ENCODE data around the gene GBP6.
"Not testable (repeated sequence)": the region's sequence is repeated elsewhere in the genome, so short reads cannot be mapped to it uniquely, and the experiment has no call there.

- TF ChIP-seq CTCF, POLR2A (IDR thresholded peaks at IDR 0.05): not testable (repeated sequence)
Measured at GRCh38 chr1:89407768-89408167, 43.9 kb downstream of the GBP6 start.
